A549 (cell line): ENCODE measurements around the gene NUDT16. TPM values are rescaled to one million over a fixed set of nuclear protein-coding genes. Genes with fewer than 3 reads are reported as not detected.

Experiments used
- ATAC-seq, 2 experiments: fragments of 200-7000 bp in 1 of 2; fragments of >200 bp in 1 of 2; cut with Nextera tagmentation in 1 of 2; cut with Tn5 transposase in 1 of 2; 3 replicates each; pipeline versions ENCODE4 v1.8.0 to v1.9.1; 2018 to 2020; ENCODE audit warnings: mild to moderate bottlenecking in 1 of 2, moderate library complexity in 1 of 2
- CTCF ChIA-PET: fragments of 300-600 bp; sonication (Branson Sonifier 250); formaldehyde crosslinking; extraction: SDS; loops from one replicate; lab custom pipeline; 2021; ENCODE audit warnings: antibody characterized with exemption, inconsistent platforms; lab: Yijun Ruan, JAX
- POLR2A ChIA-PET: fragments of 350-600 bp; formaldehyde crosslinking; extraction: SDS; loops from one replicate; lab custom pipeline; 2021; ENCODE audit warnings: antibody characterized with exemption, inconsistent platforms; lab: Yijun Ruan, JAX
- DNase-seq, 2 experiments: peaks; one replicate each; pipeline versions ENCODE4 v3.0.0 to v3.0.0-alpha.2; 2011 to 2016; ENCODE audit warnings: low read depth in 1 of 2, low spot score in 1 of 2
- FAIRE-seq: peaks from 2 replicates; lab custom pipeline; 2011; peaks lifted over from hg19 to GRCh38; lab: Jason Lieb, UNC
- H3K27ac ChIP-seq, 2 experiments: fragments of >200 bp; sonication (Bioruptor Twin); formaldehyde crosslinking; 3 replicates each; pipeline ENCODE4 v1.5.1; 2016 to 2017
- H3K4me1 ChIP-seq: fragments of >200 bp; sonication (Bioruptor Twin); formaldehyde crosslinking; 3 replicates; pipeline ENCODE4 v1.6.1; 2016
- H3K4me2 ChIP-seq: fragments of >200 bp; sonication (Bioruptor Twin); formaldehyde crosslinking; 3 replicates; pipeline ENCODE4 v1.6.1; 2016
- H3K4me3 ChIP-seq: fragments of >200 bp; sonication (Bioruptor Twin); formaldehyde crosslinking; 3 replicates; pipeline ENCODE4 v1.5.1; 2016
- H3K9me3 ChIP-seq: fragments of >200 bp; sonication (Bioruptor Twin); formaldehyde crosslinking; 3 replicates; pipeline ENCODE4 v1.6.1; 2016
- CBX2 ChIP-seq: fragments of 200-600 bp; sonication (generic); IDR thresholded peaks from 2 replicates; pipeline ENCODE4 v1.6.1; 2016; ENCODE audit warnings: low read depth, mild to moderate bottlenecking, borderline replicate concordance
- CEBPB ChIP-seq, 2 experiments: fragments of >200 bp in 1 of 2; sonication (Bioruptor Twin) in 1 of 2; formaldehyde crosslinking in 1 of 2; IDR thresholded peaks; 2 replicates each; pipeline ENCODE4 v1.6.1; 2012 to 2016
- EHF ChIP-seq: fragments of 250-450 bp; sonication (Bioruptor Pico); IDR thresholded peaks from 2 replicates; pipeline ENCODE4 v1.5.0; 2020; ENCODE audit warnings: mild to moderate bottlenecking
- FOSB ChIP-seq: fragments of 250-450 bp; sonication (Bioruptor Pico); IDR thresholded peaks from 2 replicates; pipeline ENCODE4 v1.5.0; 2020; ENCODE audit warnings: mild to moderate bottlenecking, moderate library complexity
- GATA3 ChIP-seq: IDR thresholded peaks from 2 replicates; pipeline ENCODE4 v1.6.1; 2012; ENCODE audit warnings: borderline replicate concordance
- HDAC2 ChIP-seq: fragments of 200-600 bp; sonication (generic); IDR thresholded peaks from 2 replicates; pipeline ENCODE4 v1.6.1; 2016
- HOXB5 ChIP-seq: fragments of 250-450 bp; sonication (Bioruptor Pico); IDR thresholded peaks from 2 replicates; pipeline ENCODE4 v1.5.0; 2020; ENCODE audit warnings: mild to moderate bottlenecking, moderate library complexity
- JUNB ChIP-seq: fragments of >200 bp; sonication (Bioruptor Twin); formaldehyde crosslinking; IDR thresholded peaks from 2 replicates; pipeline ENCODE4 v1.6.1; 2016
- KDM1A ChIP-seq: fragments of 200-600 bp; sonication (generic); IDR thresholded peaks from 2 replicates; pipeline ENCODE4 v1.6.1; 2016; ENCODE audit warnings: low read depth, mild to moderate bottlenecking
- NPAS2 ChIP-seq: fragments of 250-450 bp; sonication (Bioruptor Pico); IDR thresholded peaks from 2 replicates; pipeline ENCODE4 v1.8.0; 2022; ENCODE audit warnings: mild to moderate bottlenecking, moderate library complexity, borderline replicate concordance
- NR3C1 ChIP-seq: fragments of >200 bp; sonication (Bioruptor Twin); formaldehyde crosslinking; IDR thresholded peaks from 3 replicates; pipeline ENCODE4 v1.6.1; 2017
- PHF8 ChIP-seq: fragments of 200-600 bp; sonication (generic); IDR thresholded peaks from 2 replicates; pipeline ENCODE4 v1.6.1; 2016; ENCODE audit warnings: low read depth, mild to moderate bottlenecking, antibody characterized with exemption, moderate library complexity, borderline replicate concordance
- POLR2A ChIP-seq: IDR thresholded peaks from 2 replicates; pipeline ENCODE4 v1.6.1; 2012; ENCODE audit warnings: mild to moderate bottlenecking, low read length
- RFX5 ChIP-seq: fragments of 450-650 bp; IDR thresholded peaks from 2 replicates; pipeline ENCODE4 v1.7.1; 2014; ENCODE audit warnings: antibody characterized with exemption, mild to moderate bottlenecking, moderate library complexity
- SREBF2 ChIP-seq: fragments of 450-650 bp; IDR thresholded peaks from 2 replicates; pipeline ENCODE4 v1.6.1; 2014; ENCODE audit warnings: mild to moderate bottlenecking, moderate library complexity
- TFCP2L1 ChIP-seq: fragments of 250-450 bp; sonication (Bioruptor Pico); IDR thresholded peaks from 2 replicates; pipeline ENCODE4 v1.5.0; 2021; ENCODE audit warnings: mild to moderate bottlenecking
- TP53 ChIP-seq: fragments of 250-450 bp; sonication (Bioruptor Pico); IDR thresholded peaks from 2 replicates; pipeline ENCODE4 v1.5.0; 2021; ENCODE audit warnings: mild to moderate bottlenecking, moderate library complexity
- ZNF302 ChIP-seq: fragments of 250-450 bp; sonication (Bioruptor Pico); IDR thresholded peaks from 2 replicates; pipeline ENCODE4 v1.9.0; 2021; ENCODE audit warnings: inconsistent platforms, mild to moderate bottlenecking, moderate library complexity
- ZSCAN20 ChIP-seq: fragments of 250-450 bp; sonication (Bioruptor Pico); IDR thresholded peaks from 2 replicates; pipeline ENCODE4 v1.8.0; 2022; ENCODE audit warnings: mild to moderate bottlenecking, moderate library complexity
- WGBS: methylation state at CpG from one replicate; pipeline ENCODE4 v1.1.6; 2017; ENCODE audit errors: missing lambda C conversion rate; 5-methylcytosine and 5-hydroxymethylcytosine counted together
- polyA plus RNA-seq, 4 experiments: library from polyadenylated mRNA; depleted of rRNA in 3 of 4; stranded (reverse); fragments of >200 nt; fragmentation: RNase III in 1 of 4; extraction: RNeasy Plus Mini Kit Qiagen cat#74134 plus additional on column Dnase treatment in 1 of 4; gene quantifications; 2 replicates in 3 of 4; 3 replicates in 1 of 4; pipeline ENCODE4 v1.2.3, GENCODE V29; 2011 to 2017
- TF ChIP-seq, protein P1 (sequence below): fragments of 200-600 bp; sonication (generic); IDR thresholded peaks from 2 replicates; pipeline ENCODE4 v1.6.1; 2016; ENCODE audit warnings: antibody characterized with exemption, mild to moderate bottlenecking, moderate library complexity
- TF ChIP-seq, protein P2 (sequence below): fragments of >200 bp; sonication (Bioruptor Twin); formaldehyde crosslinking; IDR thresholded peaks from 3 replicates; pipeline ENCODE4 v1.6.1; 2016
- TF ChIP-seq, protein P3 (sequence below): fragments of 250-450 bp; sonication (Bioruptor Pico); IDR thresholded peaks from 2 replicates; pipeline ENCODE4 v1.5.0; 2020; ENCODE audit warnings: low read depth, mild to moderate bottlenecking, moderate library complexity
- TF ChIP-seq, protein P4 (sequence below): fragments of 450-650 bp; IDR thresholded peaks from 2 replicates; pipeline ENCODE4 v1.6.1; 2014; ENCODE audit warnings: antibody characterized with exemption
- TF ChIP-seq, protein P5 (sequence below): fragments of 250-450 bp; sonication (Bioruptor Pico); IDR thresholded peaks from 2 replicates; pipeline ENCODE4 v1.5.0; 2021; ENCODE audit warnings: mild to moderate bottlenecking, moderate library complexity, borderline replicate concordance
- TF ChIP-seq, protein P6 (sequence below): IDR thresholded peaks from 2 replicates; pipeline ENCODE4 v1.6.1; 2012; ENCODE audit warnings: low read depth, borderline replicate concordance

NUDT16 gene
- polyA plus RNA-seq, 2 of the 4 experiments (the other 2 are of a cell fraction), result 5.6 to 11.2 TPM

DNA sequence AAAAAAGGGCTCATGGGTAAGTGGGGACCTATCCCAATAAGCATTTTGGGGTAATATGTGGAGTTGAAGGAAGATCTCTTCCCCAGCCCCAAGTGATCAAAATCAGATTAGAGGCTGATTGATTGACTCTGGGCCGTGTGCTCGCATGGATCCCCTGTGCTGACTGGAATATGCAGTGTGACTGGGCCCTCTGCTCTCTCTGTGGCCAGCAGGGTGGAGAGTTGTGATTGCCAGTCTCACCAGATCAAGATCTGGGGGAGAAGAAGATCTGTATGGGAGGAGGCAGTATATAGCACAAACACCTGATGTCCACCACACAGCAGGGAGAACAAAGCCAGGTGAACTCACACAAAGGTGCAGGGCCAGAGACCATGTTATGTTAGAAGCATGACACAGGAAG is 8.8 kb downstream of the NUDT16 start:
- TF ChIP-seq, protein P1, sequence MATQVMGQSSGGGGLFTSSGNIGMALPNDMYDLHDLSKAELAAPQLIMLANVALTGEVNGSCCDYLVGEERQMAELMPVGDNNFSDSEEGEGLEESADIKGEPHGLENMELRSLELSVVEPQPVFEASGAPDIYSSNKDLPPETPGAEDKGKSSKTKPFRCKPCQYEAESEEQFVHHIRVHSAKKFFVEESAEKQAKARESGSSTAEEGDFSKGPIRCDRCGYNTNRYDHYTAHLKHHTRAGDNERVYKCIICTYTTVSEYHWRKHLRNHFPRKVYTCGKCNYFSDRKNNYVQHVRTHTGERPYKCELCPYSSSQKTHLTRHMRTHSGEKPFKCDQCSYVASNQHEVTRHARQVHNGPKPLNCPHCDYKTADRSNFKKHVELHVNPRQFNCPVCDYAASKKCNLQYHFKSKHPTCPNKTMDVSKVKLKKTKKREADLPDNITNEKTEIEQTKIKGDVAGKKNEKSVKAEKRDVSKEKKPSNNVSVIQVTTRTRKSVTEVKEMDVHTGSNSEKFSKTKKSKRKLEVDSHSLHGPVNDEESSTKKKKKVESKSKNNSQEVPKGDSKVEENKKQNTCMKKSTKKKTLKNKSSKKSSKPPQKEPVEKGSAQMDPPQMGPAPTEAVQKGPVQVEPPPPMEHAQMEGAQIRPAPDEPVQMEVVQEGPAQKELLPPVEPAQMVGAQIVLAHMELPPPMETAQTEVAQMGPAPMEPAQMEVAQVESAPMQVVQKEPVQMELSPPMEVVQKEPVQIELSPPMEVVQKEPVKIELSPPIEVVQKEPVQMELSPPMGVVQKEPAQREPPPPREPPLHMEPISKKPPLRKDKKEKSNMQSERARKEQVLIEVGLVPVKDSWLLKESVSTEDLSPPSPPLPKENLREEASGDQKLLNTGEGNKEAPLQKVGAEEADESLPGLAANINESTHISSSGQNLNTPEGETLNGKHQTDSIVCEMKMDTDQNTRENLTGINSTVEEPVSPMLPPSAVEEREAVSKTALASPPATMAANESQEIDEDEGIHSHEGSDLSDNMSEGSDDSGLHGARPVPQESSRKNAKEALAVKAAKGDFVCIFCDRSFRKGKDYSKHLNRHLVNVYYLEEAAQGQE, result no peak
- no peak for TF ChIP-seq PHF8
- no peak for TF ChIP-seq NPAS2 (CRISPR knock-in tag)
- TF ChIP-seq FOSB, result no peak
- no peak for TF ChIP-seq POLR2A
- TF ChIP-seq, protein P2, sequence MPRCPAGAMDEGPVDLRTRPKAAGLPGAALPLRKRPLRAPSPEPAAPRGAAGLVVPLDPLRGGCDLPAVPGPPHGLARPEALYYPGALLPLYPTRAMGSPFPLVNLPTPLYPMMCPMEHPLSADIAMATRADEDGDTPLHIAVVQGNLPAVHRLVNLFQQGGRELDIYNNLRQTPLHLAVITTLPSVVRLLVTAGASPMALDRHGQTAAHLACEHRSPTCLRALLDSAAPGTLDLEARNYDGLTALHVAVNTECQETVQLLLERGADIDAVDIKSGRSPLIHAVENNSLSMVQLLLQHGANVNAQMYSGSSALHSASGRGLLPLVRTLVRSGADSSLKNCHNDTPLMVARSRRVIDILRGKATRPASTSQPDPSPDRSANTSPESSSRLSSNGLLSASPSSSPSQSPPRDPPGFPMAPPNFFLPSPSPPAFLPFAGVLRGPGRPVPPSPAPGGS, result no peak
- TF ChIP-seq NR3C1, result no peak
- no peak for TF ChIP-seq TP53 (CRISPR knock-in tag)
- TF ChIP-seq, protein P3, sequence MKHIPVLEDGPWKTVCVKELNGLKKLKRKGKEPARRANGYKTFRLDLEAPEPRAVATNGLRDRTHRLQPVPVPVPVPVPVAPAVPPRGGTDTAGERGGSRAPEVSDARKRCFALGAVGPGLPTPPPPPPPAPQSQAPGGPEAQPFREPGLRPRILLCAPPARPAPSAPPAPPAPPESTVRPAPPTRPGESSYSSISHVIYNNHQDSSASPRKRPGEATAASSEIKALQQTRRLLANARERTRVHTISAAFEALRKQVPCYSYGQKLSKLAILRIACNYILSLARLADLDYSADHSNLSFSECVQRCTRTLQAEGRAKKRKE (CRISPR knock-in tag), result no peak
- no peak for TF ChIP-seq HDAC2
- no peak for TF ChIP-seq HOXB5
- no peak for TF ChIP-seq GATA3
- TF ChIP-seq, protein P4, sequence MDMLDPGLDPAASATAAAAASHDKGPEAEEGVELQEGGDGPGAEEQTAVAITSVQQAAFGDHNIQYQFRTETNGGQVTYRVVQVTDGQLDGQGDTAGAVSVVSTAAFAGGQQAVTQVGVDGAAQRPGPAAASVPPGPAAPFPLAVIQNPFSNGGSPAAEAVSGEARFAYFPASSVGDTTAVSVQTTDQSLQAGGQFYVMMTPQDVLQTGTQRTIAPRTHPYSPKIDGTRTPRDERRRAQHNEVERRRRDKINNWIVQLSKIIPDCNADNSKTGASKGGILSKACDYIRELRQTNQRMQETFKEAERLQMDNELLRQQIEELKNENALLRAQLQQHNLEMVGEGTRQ, result no peak
- no peak for TF ChIP-seq EHF (CRISPR knock-in tag)
- TF ChIP-seq RFX5, result no peak
- TF ChIP-seq TFCP2L1 (CRISPR knock-in tag), result no peak
- TF ChIP-seq SREBF2, result no peak
- TF ChIP-seq JUNB, result no peak
- no peak for DNase-seq
- WGBS, result 95% methylated on average over 2 of the region's 2 CpGs
- ChIA-PET CTCF (no interaction called here), POLR2A (no interaction called here)
- no peak for FAIRE-seq
- H3K9me3 ChIP-seq, result no peaks in the 10 kb centered on the region
- no peak for ATAC-seq
- H3K4me3 ChIP-seq, result no peak overlapping the region
- no peak overlapping the region for H3K4me2 ChIP-seq
- H3K27ac ChIP-seq, result no peak overlapping the region
- H3K4me1 ChIP-seq, result no peaks in the 10 kb centered on the region

DNA sequence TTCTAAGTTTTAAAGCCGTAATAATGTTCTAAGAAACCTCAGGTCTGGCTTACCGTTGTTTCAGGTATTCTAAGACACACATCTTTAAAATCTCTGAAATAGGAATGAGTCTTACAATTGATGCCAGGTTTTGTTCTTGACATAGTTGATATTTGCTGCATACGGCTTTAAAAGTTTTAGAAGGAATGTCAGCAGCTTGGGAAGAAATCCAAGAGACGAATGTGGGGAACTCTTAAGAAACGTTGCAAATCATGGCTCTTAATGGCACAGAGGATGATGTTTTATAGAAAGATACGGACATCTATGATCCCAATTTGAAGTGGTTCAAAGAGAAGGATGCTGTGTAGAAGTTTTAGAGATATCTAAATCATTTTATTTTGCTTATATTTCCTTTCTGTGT is 11.5 kb downstream of the NUDT16 start:
- Histone ChIP-seq H3K4me3 (no peak overlapping the region), H3K9me3 (no peaks in the 10 kb centered on the region), H3K27ac (no peak overlapping the region), H3K4me1 (no peaks in the 10 kb centered on the region), H3K4me2 (no peak overlapping the region)
- DNase-seq, result no peak
- WGBS, result 67% methylated on average over 6 of the region's 6 CpGs
- no peak for ATAC-seq
- POLR2A ChIA-PET, result no interaction called here
- CTCF ChIA-PET, result no interaction called here
- no peak for TF ChIP-seq CBX2
- TF ChIP-seq, protein P5, sequence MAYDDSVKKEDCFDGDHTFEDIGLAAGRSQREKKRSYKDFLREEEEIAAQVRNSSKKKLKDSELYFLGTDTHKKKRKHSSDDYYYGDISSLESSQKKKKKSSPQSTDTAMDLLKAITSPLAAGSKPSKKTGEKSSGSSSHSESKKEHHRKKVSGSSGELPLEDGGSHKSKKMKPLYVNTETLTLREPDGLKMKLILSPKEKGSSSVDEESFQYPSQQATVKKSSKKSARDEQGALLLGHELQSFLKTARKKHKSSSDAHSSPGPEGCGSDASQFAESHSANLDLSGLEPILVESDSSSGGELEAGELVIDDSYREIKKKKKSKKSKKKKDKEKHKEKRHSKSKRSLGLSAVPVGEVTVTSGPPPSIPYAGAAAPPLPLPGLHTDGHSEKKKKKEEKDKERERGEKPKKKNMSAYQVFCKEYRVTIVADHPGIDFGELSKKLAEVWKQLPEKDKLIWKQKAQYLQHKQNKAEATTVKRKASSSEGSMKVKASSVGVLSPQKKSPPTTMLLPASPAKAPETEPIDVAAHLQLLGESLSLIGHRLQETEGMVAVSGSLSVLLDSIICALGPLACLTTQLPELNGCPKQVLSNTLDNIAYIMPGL (CRISPR knock-in tag), result no peak
- TF ChIP-seq KDM1A, result no peak
- TF ChIP-seq, protein P6, sequence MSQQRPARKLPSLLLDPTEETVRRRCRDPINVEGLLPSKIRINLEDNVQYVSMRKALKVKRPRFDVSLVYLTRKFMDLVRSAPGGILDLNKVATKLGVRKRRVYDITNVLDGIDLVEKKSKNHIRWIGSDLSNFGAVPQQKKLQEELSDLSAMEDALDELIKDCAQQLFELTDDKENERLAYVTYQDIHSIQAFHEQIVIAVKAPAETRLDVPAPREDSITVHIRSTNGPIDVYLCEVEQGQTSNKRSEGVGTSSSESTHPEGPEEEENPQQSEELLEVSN, result no peak
- TF ChIP-seq NR3C1, result no peak
- TF ChIP-seq TP53 (CRISPR knock-in tag), result no peak
- TF ChIP-seq CEBPB (IDR thresholded peaks at IDR 0.05), result no peak
- TF ChIP-seq FOSB, result no peak
- TF ChIP-seq ZSCAN20, result no peak
- TF ChIP-seq, protein P4, result no peak
- no peak for TF ChIP-seq ZNF302 (CRISPR knock-in tag)
- no peak for TF ChIP-seq POLR2A
- FAIRE-seq, result no peak
